ENCODE measurements around the gene DUSP3.

DUSP3 gene

DNA sequence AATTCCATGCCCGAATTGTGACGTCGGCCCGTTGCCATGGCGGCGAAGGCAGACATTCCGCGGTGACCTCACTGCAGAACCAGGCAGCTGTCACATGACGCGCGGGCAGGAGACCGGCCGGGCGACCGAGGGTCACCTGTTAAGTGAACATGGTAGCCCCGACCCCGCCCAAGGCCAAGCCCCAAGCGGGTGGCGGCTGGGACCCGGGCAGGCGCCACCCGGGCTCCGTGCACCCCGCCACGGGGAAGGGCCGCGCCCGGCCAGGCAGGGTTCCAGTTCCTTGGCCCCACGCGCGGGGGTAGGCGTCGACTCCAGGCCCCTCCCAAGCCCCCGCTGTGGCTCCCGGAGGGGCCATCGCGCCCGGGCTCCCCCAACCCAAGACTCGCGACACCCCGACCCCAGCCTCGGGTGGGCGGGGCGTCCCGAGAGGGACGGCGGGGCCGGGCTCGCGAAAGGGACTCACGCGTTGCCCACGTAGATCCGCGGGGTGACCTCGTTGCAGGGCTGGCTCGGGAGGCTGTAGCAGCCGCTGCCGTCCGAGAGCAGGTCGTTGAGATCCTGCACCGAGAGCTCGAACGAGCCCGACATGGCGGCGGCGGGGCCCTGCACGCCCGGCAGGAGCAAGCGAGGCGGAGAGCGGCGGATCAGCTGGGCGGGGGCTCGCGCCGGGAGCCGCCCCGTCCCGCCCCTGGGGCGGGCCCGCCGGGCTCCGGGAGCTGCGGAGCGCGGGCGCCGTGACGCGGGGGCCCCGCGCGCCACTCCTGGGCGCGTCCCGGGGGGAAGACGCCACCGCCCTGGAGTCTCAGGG lies at the start of gene DUSP3:
Gene DUSP3, minus strand, starts transcription at position 641 of the 808 bp plus-strand sequence. Its CDS starts 53 bp downstream, at position 588.
- DNase-seq, result peak; percentile 66

DNA sequence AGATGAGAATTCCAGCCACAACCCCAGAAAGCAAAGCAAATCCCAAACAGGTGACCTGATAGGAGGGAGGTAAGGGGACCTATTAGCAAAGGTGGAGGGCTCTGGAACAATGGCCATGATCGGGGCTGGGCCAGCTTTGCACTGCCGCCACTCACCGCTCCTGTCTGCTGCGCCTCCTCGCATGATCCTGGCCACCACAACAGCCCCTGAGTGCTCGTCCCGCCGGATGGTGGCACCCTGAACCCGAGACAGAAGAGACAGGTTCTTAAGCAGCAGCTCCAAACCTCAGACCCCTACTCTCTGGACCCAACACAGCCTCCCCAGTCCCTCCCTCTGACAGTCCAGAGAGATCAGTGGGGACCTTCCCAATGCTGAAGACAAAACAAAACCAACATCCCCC lies 48.8 kb upstream of the DUSP3 start:
- no peak for DNase-seq

DNA sequence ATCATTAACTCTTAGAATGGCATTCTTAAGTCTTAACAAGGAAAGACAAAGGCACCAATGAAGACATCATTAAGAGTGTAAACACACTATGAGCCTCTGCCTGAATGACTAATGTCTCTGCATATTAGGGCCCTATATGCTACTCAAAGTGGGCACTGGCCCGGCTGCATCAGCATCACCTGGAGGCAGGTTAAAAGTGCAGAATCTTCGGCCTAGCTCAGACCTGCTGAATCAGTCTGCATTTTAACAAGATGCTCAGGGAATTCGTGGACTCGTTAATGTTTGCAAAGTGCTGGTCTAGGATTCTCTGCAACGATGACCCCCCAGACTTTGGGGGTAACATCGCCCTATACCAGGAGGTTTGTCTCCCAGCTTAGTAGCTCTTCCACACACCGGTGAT lies 47.4 kb upstream of the DUSP3 start:
- no peak for DNase-seq

DNA sequence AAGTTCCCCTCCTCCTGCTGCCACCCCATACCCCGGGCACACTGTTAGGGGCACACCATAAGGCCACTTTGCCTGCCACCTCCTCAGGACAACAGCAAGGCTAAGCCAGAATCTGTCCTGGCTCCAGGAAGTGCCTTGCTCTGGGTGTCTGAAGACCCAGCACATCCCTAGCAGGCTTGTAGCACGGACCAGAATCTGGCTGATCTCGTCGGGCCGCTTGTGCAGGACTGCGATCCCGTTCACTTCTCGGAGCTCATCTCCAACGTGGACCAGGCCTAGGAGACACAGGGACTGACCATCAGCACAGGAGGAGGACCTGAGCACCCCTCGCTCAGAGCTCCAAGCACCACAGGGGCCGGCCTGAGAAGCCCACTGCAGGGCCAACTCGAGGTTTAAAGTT lies 46.8 kb upstream of the DUSP3 start:
- no peak for DNase-seq

DNA sequence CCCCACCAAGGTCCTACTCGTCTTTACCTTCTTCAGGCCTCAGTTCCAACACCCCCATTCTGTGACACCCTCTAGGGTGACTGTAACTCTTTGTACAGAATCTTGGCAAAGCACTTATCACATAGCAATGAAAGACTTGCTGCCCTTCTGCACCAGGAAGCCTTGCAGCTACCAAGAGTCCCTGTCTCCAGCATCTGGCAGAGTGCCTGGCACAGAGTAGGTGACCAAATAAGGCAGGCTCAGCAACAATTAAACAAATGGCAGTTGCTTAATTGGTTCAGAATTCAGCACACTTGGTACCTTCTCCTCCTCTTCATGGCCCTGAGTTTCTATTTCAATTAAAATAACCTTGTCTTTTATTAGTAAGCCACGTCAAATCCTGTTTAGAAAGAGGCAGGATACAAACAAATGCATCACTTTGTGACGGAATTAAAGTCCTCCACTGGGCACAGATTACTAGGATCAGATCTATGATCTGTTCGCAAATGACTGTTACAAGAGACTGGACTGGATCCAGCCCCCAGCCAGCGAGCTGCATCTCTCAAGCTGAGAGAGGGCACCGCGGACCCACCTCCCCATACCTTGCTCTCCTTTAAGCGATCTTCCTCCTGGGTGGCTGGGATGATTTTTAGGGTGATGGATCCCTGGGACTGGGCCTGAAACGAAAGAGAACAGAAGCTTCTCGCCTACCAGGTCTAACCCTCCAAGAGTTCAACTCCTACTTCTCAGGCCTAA lies 44.7 kb upstream of the DUSP3 start:
- no peak for DNase-seq

DNA sequence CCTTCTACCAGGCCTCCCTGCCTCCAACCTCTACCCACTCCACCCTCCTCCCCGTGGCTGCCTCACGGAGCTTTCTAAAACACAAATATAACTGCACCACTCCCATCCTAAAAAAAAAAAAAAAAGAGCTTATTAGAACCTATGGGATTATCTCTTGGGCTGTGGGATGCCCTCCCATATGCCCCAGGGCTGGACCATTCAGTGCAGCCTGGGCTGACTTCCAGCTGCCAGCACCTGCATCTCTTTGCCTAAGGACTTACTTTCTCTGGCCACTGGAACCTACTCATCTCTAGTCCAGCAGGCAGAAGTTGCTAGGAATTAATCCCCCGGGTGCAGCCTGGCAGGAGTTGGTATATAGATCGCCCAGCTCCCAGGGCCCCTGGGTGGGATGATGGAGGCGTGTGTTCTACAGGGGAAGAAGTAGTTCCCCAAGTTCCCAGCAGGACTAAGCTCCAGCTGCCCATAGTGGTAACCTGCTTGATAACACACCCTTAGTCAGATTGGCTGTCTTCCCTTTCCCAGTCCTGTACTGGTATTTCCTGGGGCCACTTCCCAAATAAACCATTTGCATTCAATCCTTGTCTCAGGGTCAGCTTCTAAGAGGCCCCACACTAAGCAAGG lies 43.9 kb upstream of the DUSP3 start:
- DNase-seq, result no peak

DNA sequence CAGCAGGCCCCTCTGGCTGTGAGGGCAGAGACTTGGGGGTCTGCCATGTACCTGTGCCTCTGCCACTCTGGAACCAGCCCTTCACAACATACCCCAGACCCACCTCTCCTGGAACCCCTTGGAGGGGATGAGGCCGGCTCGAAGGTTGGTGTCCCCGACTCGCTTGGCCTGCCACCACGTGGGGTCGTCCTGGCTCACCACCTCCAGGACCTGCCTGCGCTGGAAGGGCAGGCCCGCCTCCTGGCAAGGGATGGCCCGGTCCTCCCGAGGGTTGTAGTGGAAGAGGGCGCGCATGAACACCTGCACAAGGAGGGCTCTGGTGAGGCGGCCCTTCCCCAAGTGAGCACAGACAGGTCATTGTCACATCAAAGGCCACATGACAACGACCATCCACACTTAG lies 42.0 kb upstream of the DUSP3 start:
- DNase-seq, result no peak

DNA sequence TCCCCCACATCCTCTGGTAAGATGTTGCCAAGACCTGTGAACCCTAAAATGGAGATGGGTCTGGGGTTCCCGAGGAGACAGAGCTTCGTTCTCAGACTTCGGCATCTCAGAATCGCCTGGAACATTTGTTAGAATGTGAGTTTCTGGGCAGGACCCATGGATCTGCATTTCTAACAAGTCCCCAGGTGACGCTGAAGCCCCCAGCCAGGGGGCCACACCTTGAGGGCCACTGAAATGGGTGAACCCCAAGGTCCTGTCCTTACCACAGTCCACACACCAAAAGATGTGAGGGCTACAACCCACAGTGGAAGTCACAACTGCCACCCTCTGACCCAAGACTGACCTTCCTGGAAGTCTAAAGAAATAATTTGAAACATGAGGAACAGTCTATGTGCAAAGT lies 40.2 kb upstream of the DUSP3 start:
- DNase-seq, result no peak

DNA sequence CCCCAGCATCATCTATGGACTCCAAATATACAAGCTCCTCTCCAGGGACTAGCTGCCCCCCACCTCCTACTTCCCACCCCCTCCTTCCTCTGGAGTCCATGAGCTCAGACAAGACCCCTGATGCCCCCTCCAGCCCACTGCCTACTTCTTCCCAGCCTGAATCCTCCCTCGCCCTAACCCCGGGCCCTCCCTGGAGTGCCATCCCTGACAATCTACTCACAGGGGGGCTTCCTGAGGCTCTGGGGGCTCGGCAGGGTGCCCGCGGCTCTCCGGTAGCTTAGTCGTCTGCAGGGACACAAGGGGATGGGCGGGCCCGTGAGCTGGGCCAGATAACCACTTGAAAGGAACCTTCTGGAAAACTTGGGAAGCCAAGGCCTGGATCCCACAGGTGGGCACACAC lies 39.0 kb upstream of the DUSP3 start:
- no peak for DNase-seq

DNA sequence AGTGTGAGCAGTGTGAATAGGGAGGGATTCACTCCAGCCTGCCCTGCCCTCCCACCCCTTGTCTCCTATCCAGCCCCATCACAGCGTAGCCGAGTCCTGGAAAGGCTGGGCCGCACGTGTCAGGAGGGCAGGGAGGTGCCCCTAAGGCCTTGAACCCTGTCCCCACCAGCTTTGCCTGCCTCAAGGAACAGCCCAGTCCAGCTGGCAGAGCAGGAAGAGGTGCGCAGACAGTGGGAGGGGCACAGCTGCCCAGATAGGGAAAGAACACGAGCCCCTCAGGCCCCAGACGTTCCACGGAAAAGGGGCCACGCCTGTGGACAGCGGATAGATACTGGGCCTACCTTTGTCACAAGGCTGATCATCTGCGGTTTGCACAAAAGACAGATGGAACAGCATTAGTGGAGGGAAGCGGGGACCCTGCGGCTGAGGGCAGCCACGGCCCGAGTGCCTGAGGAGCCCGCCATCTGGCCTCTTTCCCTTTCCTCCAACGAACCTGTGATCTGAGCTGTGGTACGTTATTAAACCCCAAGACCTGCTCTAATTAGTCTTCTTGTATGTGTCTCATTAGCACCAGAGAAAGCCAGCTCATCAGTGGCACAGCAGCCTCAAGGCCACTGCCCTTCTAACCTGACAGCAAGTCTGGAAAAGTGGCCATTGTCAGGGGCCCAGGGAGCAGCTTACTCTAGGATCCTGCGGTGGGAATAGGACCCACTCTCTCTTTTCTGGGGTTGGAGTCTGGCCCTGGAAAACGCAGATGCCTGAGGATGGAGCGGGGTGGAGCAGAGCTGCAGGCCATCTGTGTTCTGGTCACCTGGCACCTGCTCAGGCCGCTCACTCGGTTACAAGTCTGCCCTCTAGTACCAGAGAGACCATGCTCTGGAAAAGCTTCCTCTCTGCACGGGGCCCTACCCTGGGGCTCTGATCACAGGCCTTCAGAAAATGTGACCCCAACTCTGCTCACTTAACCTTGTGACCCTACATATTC lies 37.9 kb upstream of the DUSP3 start:
- DNase-seq, result no peak

DNA sequence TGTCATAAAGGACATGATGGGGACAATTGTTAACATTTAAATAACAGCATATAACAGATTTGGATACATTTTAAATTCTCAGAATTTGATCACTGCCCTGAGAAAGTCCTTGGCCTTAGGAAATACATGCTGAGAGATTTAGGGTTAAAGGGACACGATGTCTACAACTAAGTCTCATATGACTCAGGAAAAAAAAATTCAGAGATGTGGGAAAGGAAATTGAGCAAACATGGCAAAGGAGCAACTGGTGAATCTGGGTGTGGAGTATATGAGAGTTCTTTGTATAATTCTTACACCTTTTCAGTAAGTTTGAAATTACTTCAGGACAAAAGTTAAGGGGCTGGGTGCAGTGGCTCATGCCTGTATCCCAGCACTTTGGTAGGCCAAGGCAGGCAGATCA lies 35.9 kb upstream of the DUSP3 start:
- no peak for DNase-seq

DNA sequence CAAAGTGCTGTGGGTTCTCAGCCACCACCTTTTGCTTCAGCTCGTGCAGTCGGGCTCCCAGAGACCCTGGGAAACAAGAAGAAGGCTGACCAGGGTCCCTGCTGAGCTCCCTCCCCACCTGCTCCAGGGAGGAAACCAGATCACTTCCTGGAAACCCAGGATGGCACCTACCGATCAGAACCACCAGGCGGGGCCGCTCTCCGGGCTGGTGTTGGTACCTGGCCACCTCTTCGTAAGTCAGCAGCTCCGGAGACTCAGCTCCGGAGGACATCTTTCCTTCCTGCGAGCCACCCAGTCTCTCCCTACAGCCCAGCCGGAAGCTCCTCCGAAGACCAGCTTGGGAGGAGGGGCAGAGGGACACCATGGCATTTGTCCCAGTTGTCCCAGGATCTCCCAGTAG lies 35.2 kb upstream of the DUSP3 start:
- DNase-seq, result no peak

DNA sequence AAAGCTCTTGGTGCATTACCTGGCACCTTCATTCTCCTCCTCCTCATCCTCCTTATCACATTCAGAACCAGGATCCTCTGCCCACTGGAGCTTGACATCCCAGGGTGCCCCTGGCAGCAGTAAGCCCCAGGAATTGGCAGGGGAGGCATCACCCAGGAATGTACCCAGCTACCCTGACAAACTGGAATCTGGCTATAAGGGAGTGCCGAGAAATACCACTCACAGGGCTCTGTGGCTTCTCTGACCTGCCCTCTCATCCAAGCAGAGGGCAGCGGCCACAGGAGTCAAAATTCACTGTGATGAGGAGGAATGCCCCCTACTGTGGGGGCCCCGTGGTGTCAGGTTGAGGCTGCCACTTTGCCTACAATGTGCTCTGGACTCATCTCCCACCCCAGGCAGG lies 34.6 kb upstream of the DUSP3 start:
- DNase-seq, result no peak

DNA sequence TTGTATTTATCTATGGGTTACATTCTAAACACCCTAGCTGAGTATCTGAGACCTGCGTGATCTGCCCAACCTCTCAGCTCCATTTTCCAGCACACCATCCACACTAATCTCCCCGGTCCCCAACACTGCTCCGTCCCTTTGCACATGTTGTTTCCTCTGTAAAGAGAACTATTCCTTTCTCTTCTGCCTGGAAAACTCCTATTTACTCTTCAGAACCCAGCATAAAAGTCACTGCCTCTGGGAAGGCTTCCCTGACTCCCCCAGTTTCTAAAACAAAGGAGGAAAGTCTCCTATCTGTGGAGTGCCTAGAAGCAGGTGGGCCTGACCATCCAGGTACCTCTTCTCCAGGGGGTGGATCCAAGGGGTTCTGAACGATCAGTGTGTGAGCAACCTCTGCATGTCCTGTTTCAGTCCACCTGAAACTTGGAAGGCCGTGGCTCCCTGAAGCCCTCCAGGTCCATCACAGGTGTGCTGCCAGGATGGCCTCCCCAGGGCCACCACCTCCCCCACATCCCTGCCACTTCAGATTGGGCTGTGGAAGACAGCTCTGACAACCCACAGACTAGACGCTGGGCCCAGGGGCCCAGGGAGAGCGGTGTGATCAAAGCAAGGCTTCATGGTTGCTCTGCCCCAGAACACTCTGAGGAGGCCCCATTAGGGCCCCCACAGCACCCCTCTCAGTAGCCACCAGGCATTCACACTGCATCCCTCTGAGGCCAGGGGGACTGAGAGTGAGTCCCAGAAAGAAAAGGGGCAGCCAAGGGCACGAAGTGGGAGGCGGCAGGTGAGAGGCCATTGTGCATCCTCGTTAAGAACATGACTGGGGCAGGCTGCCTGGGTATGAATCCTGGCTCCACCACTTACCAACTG lies 33.9 kb upstream of the DUSP3 start:
- no peak for DNase-seq

DNA sequence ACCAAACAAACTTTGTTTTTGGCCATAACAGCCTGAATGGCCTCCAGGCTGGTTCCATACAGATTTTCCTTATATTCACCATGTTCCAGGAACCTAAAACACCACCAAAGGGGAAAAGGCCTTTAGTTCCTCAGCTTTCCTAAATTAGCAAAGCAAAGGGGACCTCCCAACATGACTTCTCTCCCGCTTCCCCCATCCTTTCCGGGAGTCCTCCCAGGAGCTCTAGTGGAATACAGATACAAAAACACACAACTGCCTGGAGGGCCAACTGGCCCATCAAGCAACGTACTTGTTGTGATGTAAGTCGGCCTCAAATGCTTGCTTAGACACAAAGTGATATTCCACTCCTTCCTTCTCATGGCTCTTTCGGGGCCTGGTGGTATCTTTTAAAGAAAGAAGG lies 32.0 kb upstream of the DUSP3 start:
- DNase-seq, result no peak

DNA sequence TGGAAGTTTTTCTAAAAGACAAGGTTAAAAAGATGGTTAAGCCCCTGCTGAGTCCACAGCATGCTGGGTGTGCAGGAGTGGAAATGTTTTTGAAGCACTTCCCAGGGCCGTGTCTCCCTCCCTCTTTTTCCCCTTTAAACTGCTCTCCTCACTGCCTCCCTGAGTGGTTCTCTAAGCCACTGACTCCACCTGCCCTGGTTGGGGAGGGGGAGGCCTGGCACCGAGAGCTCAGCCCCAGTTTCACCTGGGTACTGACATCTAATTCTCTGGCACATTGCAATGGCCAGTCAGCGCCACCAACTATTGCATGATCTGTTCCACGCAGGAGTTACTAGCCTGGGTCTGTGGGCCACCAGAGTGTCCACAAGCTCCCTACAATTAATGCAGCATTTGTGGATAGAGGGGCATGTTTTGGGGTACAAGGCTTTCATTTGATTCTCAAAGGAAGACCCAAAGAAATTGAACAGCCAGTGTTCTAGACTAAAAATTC lies 31.5 kb upstream of the DUSP3 start:
- no peak for DNase-seq

DNA sequence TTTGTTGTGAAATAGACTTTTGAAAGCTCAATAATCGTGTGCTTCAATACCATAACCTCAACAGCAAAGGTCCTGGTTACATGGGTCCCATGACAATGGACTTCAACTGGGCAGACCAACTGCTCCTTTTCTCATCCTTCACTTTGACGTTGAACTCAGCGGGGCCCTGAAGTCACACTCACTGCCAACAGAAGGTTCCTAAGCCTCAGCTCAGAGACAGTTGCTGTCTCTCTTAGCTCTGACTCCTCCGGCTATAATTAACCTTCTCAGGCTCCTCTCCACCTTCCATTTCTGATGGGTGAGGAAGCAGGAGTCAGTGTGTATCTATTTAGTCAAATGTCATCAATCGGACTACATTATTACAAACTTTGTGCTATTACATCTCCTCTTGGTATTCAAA lies 30.3 kb upstream of the DUSP3 start:
- no peak for DNase-seq

DNA sequence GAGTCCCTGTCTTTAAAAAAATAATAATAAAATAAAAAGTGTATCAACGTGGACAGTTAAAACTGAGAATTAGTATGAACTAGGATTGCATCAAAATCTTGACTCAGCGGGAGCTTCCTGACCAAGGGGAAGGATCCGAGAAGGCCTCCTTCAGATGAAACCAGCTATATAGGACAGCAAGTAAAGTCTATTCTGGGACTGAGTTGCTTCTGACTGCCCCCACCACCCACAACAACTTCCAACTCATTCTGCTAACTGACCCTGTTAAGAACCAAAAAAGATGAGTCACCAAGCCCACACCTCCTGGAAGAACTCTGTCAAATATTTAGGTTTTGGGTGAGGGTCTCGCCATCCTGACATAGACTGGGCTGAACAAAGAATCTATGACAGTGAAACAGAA lies 29.3 kb upstream of the DUSP3 start:
- no peak for DNase-seq

DNA sequence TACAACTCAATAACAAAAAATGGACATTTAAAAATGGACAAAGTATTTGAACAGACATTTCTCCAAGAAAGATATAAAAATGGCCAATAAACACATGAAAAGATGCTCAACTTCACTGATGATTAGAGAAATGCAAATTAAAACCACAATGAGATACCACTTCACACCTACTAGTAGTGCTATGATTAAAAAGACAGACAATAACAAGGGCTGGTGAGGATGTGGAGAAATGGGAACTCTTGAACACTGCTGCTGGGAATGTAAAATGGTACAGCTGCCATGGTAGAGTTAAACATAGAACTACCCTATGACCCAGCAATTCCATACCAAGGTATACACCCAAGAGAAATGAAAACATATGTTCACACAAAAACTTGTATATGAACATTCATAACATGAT lies 26.3 kb upstream of the DUSP3 start:
- no peak for DNase-seq

DNA sequence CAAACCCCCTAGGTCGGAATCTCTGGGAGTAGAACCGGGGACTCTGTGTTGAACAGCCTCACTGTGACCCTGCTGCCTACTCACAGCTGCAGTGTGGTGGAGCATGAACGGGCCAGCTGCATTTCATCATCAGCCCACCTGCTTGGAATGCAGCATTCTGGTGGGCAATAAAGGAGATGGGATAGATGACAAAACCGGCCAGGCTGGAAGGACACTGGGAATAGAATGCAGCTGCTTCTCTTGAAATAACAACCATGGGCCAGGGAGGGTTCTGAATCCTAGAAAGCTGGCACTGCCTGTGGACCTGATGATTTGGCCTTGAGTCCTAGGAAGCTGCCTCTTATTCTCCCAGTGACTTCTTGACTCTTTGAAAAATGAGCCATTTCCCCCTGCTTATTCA lies 25.0 kb upstream of the DUSP3 start:
- DNase-seq, result no peak

DNA sequence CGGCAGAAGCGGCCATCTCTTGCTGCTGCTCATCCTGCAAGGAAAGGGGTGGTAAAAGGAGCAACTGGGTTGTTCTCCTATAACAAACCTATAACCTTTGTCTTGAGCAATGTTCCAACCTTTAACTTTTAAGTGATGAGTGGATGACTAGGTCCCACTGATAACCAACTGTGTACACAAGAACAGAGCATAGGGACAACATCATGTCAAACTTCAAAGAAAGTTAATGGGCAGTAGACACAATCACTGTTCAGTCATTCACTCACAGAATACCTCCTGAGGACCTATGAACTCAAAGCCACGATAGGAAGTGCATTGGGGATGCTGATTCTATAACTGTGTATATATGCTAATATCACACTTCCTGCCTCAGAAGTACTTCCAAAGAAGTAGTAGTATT lies 23.1 kb upstream of the DUSP3 start:
- DNase-seq, result no peak

DNA sequence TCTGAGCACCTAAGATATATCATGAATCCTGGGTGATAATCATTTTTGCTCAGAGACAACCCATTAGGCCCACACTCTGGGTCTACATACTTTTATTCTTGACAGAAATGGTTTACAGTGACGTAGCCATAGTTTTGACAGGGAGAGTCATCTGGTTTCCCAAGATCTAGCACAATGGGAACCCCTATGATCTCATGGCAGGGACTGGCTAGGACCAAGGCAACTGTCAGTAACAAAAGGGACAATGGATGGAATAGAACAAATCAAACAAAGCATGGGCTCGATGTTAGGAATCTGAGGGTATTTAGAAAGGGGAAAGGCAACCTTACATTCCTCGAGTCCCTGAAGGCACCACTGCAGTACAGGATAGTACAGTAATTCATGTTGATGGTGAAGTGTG lies 22.0 kb upstream of the DUSP3 start:
- no peak for DNase-seq

All from COR-L47 (cell line).